K562 (cell line): ENCODE measurements around the gene BRICD5. TPM values are rescaled to one million over a fixed set of nuclear protein-coding genes. Genes with fewer than 3 reads are reported as not detected.

Source experiments
- E2F3 ChIP-seq: fragments of 250-450 bp; sonication (Bioruptor Pico); IDR thresholded peaks from 2 replicates; pipeline ENCODE4 v1.4.0; 2020; ENCODE audit warnings: mild to moderate bottlenecking
- GATA2 ChIP-seq: sonication (generic); formaldehyde crosslinking; IDR thresholded peaks from 2 replicates; pipeline ENCODE4 v1.4.0; 2020; ENCODE audit warnings: mild to moderate bottlenecking, missing genetic modification reagents
- GATAD2B ChIP-seq: fragments of 450-650 bp; IDR thresholded peaks from 2 replicates; pipeline ENCODE4 v1.6.1; 2017; ENCODE audit warnings: mild to moderate bottlenecking, borderline replicate concordance
- HMG20B ChIP-seq: fragments of 250-450 bp; sonication (Bioruptor Pico); IDR thresholded peaks from 2 replicates; pipeline ENCODE4 v1.5.0; 2021; ENCODE audit warnings: mild to moderate bottlenecking
- MAFK ChIP-seq: IDR thresholded peaks from 2 replicates; pipeline ENCODE4 v1.6.1; 2011; ENCODE audit warnings: low read length, improper control_type of control experiment
- NEUROD1 ChIP-seq: fragments of 150-350 bp; IDR thresholded peaks from 2 replicates; pipeline ENCODE4 v1.6.1; 2014; ENCODE audit warnings: borderline replicate concordance, low read length, low read depth; ENCODE audit not compliant: partially characterized antibody
- POLR2A ChIP-seq: fragments of 450-650 bp; conservative IDR thresholded peaks from 2 replicates; pipeline ENCODE4 v1.6.1; 2016
- RB1 ChIP-seq: fragments of 450-650 bp; IDR thresholded peaks from 2 replicates; pipeline ENCODE4 v1.6.1; 2017; ENCODE audit warnings: low read depth, mild to moderate bottlenecking
- SIN3A ChIP-seq, 2 experiments: fragments of 150-350 bp in 1 of 2; IDR thresholded peaks; 2 replicates each; pipeline ENCODE4 v1.6.1; 2011 to 2016; ENCODE audit warnings: borderline replicate concordance in 2 of 2, low read depth in 2 of 2, low read length in 2 of 2, mild to moderate bottlenecking in 2 of 2, moderate library complexity in 2 of 2; ENCODE audit not compliant: control insufficient read depth in 1 of 2
- SMARCE1 ChIP-seq: fragments of 450-650 bp; IDR thresholded peaks from 2 replicates; pipeline ENCODE4 v1.7.1; 2016; ENCODE audit warnings: mild to moderate bottlenecking
- SNRNP70 ChIP-seq: fragments of 200-400 bp; formaldehyde crosslinking; optimal IDR thresholded peaks from 2 replicates; pipeline ENCODE3; 2017; ENCODE audit warnings: low read depth, low read length
- SP2 ChIP-seq: IDR thresholded peaks from 2 replicates; pipeline ENCODE4 v1.6.1; 2011; ENCODE audit warnings: mild to moderate bottlenecking, low read depth, low read length, moderate library complexity; ENCODE audit not compliant: poor library complexity, severe bottlenecking; ENCODE audit errors: extremely low read depth
- TBP ChIP-seq: optimal IDR thresholded peaks from 2 replicates; pipeline ENCODE3; 2011; ENCODE audit warnings: low read depth, low read length, improper control_type of control experiment
- ZKSCAN1 ChIP-seq: fragments of 150-350 bp; IDR thresholded peaks from 2 replicates; pipeline ENCODE4 v1.6.1; 2016; ENCODE audit warnings: low read depth, low read length
- ZNF174 ChIP-seq: fragments of 250-450 bp; sonication (Bioruptor Pico); IDR thresholded peaks from 2 replicates; pipeline ENCODE4 v1.4.0; 2020; ENCODE audit warnings: mild to moderate bottlenecking
- ZNF274 ChIP-seq: IDR thresholded peaks from 2 replicates; pipeline ENCODE4 v1.6.1; 2011; ENCODE audit warnings: low read depth, mild to moderate bottlenecking, low read length, moderate library complexity, borderline replicate concordance
- ZNF717 ChIP-seq: fragments of 250-450 bp; sonication (Bioruptor Pico); IDR thresholded peaks from 2 replicates; pipeline ENCODE4 v1.5.0; 2021
- ZNF778 ChIP-seq: fragments of 450-650 bp; formaldehyde crosslinking; IDR thresholded peaks from 2 replicates; pipeline ENCODE4 v1.4.0; 2020; ENCODE audit warnings: mild to moderate bottlenecking, moderate library complexity
- polyA plus RNA-seq, 8 experiments: library from polyadenylated mRNA; depleted of rRNA in 4 of 8; stranded (reverse) in 5 of 8; unstranded in 3 of 8; fragments of >200 nt; fragmentation: Nextera tagmentation in 2 of 8; fragmentation: Illumina TruSeq in 1 of 8; extraction: Ambion mirVana in 2 of 8; extraction: Trizol in 1 of 8; gene quantifications; 2 replicates each; pipeline versions ENCODE4 v1.2.1 to v1.2.3, GENCODE V29; 2011 to 2014; ENCODE audit warnings: inconsistent platforms in 1 of 8, missing spikeins in 1 of 8
- total RNA-seq, 7 experiments: library from RNA; depleted of rRNA in 6 of 7; stranded (reverse); fragments of >200 nt in 6 of 7; fragmentation: Illumina TruSeq in 2 of 7; extraction: Trizol in 2 of 7; gene quantifications; 2 replicates each; pipeline versions ENCODE4 v1.2.1 to v1.2.3, GENCODE V29; 2011 to 2021; ENCODE audit warnings: low replicate concordance in 1 of 7
- TF ChIP-seq, protein P1 (sequence below), 2 experiments: fragments of 450-650 bp in 1 of 2; IDR thresholded peaks; 2 replicates each; pipeline ENCODE4 v1.6.1; 2011 to 2017; ENCODE audit warnings: low read depth in 2 of 2, antibody characterized with exemption in 1 of 2, borderline replicate concordance in 1 of 2, low read length in 1 of 2, mild to moderate bottlenecking in 1 of 2, mixed read lengths in 1 of 2; ENCODE audit not compliant: control insufficient read depth in 1 of 2
- TF ChIP-seq, protein P2 (sequence below): IDR thresholded peaks from 2 replicates; pipeline ENCODE4 v1.6.1; 2011; ENCODE audit warnings: borderline replicate concordance, low read depth, mild to moderate bottlenecking, moderate library complexity, low read length; ENCODE audit not compliant: insufficient read depth, poor library complexity, severe bottlenecking
- TF ChIP-seq, protein P3 (sequence below): sonication (generic); formaldehyde crosslinking; IDR thresholded peaks from 2 replicates; pipeline ENCODE4 v1.8.1; 2023; ENCODE audit warnings: mild to moderate bottlenecking, missing genetic modification reagents

The BRICD5 gene
- total and polyA plus RNA-seq, 9 of the 15 experiments (the other 6 are each of a cell fraction or from before 2014, with no cell fraction given) = 0.24 to 15.1 (median 2.4) TPM; not detected in 1

DNA sequence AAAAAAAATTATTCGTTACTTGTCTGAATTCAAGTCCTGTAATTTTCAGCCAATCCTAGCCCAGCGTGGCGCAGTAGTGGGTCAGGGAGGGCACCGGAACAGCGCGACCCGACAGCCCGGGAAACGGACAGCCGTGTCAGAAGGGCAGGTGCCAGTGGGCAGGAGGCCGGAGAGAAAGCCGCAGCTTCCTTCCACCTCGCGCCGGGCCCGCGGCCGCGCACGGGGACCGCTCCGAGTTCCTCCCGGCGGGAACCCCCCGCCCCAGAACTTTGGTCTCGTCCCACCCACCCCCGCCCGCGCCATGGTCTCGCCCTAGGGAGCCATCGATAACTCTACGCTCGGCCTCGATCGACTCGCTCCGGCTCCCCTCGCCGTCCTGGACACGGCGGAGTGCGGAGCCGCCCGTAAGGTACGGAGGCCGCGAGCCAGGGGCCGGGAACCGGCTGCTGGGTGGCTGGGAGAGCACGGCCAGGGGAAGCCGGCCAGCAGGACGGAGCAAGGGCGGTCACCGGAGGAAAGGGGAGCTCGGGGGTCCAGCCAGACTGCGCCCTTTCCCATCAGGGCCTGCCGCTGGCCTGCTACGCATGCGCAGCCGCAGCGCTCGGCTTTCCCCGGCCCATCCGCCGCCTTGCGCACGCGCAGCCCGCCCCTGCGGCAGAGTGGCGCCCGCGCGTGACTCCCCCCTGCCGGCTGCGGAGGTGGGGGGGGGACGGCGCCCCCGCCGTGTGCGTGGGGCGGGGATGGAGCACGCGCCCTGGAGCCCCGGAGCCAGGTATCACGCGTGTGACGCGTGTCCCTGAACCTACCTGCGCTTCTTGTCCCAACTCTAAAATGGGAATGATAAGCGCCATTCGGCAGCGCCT lies 5.3 kb downstream of the BRICD5 start, which contains the start of gene MLST8 (continued):
- TF ChIP-seq, protein P1, sequence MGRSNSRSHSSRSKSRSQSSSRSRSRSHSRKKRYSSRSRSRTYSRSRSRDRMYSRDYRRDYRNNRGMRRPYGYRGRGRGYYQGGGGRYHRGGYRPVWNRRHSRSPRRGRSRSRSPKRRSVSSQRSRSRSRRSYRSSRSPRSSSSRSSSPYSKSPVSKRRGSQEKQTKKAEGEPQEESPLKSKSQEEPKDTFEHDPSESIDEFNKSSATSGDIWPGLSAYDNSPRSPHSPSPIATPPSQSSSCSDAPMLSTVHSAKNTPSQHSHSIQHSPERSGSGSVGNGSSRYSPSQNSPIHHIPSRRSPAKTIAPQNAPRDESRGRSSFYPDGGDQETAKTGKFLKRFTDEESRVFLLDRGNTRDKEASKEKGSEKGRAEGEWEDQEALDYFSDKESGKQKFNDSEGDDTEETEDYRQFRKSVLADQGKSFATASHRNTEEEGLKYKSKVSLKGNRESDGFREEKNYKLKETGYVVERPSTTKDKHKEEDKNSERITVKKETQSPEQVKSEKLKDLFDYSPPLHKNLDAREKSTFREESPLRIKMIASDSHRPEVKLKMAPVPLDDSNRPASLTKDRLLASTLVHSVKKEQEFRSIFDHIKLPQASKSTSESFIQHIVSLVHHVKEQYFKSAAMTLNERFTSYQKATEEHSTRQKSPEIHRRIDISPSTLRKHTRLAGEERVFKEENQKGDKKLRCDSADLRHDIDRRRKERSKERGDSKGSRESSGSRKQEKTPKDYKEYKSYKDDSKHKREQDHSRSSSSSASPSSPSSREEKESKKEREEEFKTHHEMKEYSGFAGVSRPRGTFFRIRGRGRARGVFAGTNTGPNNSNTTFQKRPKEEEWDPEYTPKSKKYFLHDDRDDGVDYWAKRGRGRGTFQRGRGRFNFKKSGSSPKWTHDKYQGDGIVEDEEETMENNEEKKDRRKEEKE (IDR thresholded peaks at IDR 0.05; ENCODE audit: borderline replicate concordance in 1 of 2, control insufficient read depth in 1 of 2, low read depth in 2 of 2, low read length in 1 of 2) = peak in 1 of 2 experiments; percentile 87; a peak in 2 of 4 replicates
- TF ChIP-seq ZNF174 (CRISPR knock-in tag) (no peak), ZKSCAN1 (peak; percentile 13; the same call in 1 of the 2 replicates), TBP (peak; percentile 69), MAFK (no peak), POLR2A (peak; percentile 93), RB1 (peak; percentile 74), ZNF717 (CRISPR knock-in tag) (no peak), SP2 (no peak), SNRNP70 (no peak), SIN3A (IDR thresholded peaks at IDR 0.05; ENCODE audit: borderline replicate concordance in 2 of 2, control insufficient read depth in 1 of 2, low read depth in 2 of 2, low read length in 2 of 2) (0 out of 4 replicates have a peak, but pooled peaks have one; percentile 47 to 75), HMG20B (no peak), GATAD2B (peak; percentile 98), ZNF778 (CRISPR knock-in tag) (no peak), GATA2 (CRISPR knock-in tag) (no peak), NEUROD1 (peak; percentile 45), SMARCE1 (no peak), E2F3 (CRISPR knock-in tag) (no peak), ZNF274 (no peak; the same call in 1 of the 2 replicates)
- TF ChIP-seq, protein P2, sequence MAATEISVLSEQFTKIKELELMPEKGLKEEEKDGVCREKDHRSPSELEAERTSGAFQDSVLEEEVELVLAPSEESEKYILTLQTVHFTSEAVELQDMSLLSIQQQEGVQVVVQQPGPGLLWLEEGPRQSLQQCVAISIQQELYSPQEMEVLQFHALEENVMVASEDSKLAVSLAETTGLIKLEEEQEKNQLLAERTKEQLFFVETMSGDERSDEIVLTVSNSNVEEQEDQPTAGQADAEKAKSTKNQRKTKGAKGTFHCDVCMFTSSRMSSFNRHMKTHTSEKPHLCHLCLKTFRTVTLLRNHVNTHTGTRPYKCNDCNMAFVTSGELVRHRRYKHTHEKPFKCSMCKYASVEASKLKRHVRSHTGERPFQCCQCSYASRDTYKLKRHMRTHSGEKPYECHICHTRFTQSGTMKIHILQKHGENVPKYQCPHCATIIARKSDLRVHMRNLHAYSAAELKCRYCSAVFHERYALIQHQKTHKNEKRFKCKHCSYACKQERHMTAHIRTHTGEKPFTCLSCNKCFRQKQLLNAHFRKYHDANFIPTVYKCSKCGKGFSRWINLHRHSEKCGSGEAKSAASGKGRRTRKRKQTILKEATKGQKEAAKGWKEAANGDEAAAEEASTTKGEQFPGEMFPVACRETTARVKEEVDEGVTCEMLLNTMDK = no peak
- TF ChIP-seq, protein P3, sequence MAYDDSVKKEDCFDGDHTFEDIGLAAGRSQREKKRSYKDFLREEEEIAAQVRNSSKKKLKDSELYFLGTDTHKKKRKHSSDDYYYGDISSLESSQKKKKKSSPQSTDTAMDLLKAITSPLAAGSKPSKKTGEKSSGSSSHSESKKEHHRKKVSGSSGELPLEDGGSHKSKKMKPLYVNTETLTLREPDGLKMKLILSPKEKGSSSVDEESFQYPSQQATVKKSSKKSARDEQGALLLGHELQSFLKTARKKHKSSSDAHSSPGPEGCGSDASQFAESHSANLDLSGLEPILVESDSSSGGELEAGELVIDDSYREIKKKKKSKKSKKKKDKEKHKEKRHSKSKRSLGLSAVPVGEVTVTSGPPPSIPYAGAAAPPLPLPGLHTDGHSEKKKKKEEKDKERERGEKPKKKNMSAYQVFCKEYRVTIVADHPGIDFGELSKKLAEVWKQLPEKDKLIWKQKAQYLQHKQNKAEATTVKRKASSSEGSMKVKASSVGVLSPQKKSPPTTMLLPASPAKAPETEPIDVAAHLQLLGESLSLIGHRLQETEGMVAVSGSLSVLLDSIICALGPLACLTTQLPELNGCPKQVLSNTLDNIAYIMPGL (CRISPR knock-in tag) = peak; percentile 74; the same call in 1 of the 2 replicates
